ENCODE results near the gene BCL7B.
A peak's percentile ranks its signal among the peaks of the same experiment; 100 is the strongest.
"Not testable (repeated sequence)": the region's sequence is repeated elsewhere in the genome, so short reads cannot be mapped to it uniquely, and the experiment has no call there.

BCL7B gene

GRCh38 chr7:73570977-73571376 is 13.5 kb upstream of the BCL7B start:
- no peak for DNase-seq

GRCh38 chr7:73570521-73570920 is 13.0 kb upstream of the BCL7B start:
- no peak for DNase-seq

GRCh38 chr7:73569042-73569608 is 11.6 kb upstream of the BCL7B start:
- no peak for DNase-seq

GRCh38 chr7:73567846-73568685 is 10.6 kb upstream of the BCL7B start:
- no peak for DNase-seq

GRCh38 chr7:73567140-73567539 is 9.7 kb upstream of the BCL7B start:
- DNase-seq, result no peak

GRCh38 chr7:73566431-73566830 is 8.9 kb upstream of the BCL7B start:
- not testable (repeated sequence) for DNase-seq

- no peak for DNase-seq
Measured at GRCh38 chr7:73565675-73566340, 8.3 kb upstream of the BCL7B start.

- DNase-seq, result peak; percentile 17
Measured at GRCh38 chr7:73560109-73560835, 2.8 kb upstream of the BCL7B start.

GRCh38 chr7:73557108-73557396 is 438 bp downstream of the BCL7B start:
- DNase-seq, result peak; percentile 95

- no peak for DNase-seq
Measured at GRCh38 chr7:73556208-73557107, 1.0 kb downstream of the BCL7B start.

- DNase-seq, result no peak
Measured at GRCh38 chr7:73555411-73555982, 2.0 kb downstream of the BCL7B start.

- DNase-seq, result not testable (repeated sequence)
Measured at GRCh38 chr7:73550093-73550492, 7.4 kb downstream of the BCL7B start.

- DNase-seq, result no peak
Measured at GRCh38 chr7:73549176-73549575, 8.3 kb downstream of the BCL7B start.

GRCh38 chr7:73547841-73548240 is 9.6 kb downstream of the BCL7B start:
- DNase-seq, result no peak

- no peak for DNase-seq
Measured at GRCh38 chr7:73544678-73545077, 12.8 kb downstream of the BCL7B start.

- DNase-seq, result no peak
Measured at GRCh38 chr7:73541722-73542121, 15.8 kb downstream of the BCL7B start.

GRCh38 chr7:73539709-73540108 is 17.8 kb downstream of the BCL7B start:
- no peak for DNase-seq

- DNase-seq, result not testable (repeated sequence)
Measured at GRCh38 chr7:73538510-73538909, 19.0 kb downstream of the BCL7B start.

- DNase-seq, result no peak
Measured at GRCh38 chr7:73537051-73537450, 20.4 kb downstream of the BCL7B start.

- no peak for DNase-seq
Measured at GRCh38 chr7:73536479-73536878, 21.0 kb downstream of the BCL7B start.

GRCh38 chr7:73535918-73536317 is 21.6 kb downstream of the BCL7B start:
- not testable (repeated sequence) for DNase-seq

GRCh38 chr7:73533742-73534141 is 23.7 kb downstream of the BCL7B start:
- DNase-seq, result no peak
